ENCODE measurements around the gene KIAA1671.

GRCh38 chr22:25035715-25036114, 83.2 kb downstream of the KIAA1671 start:
- TF ChIP-seq CTCF (IDR thresholded peaks at IDR 0.05; ENCODE audit: poor library complexity, severe bottlenecking) (no peak), EP300 (conservative IDR thresholded peaks at IDR 0.05; ENCODE audit: poor library complexity, severe bottlenecking) (no peak), SMC3 (conservative IDR thresholded peaks at IDR 0.05; ENCODE audit: poor library complexity) (no peak), REST (IDR thresholded peaks at IDR 0.05; ENCODE audit: borderline replicate concordance) (no peak), EZH2 (IDR thresholded peaks at IDR 0.05; ENCODE audit: borderline replicate concordance, insufficient read depth, low read length, poor library complexity, severe bottlenecking) (no peak), POLR2AphosphoS5 (IDR thresholded peaks at IDR 0.05) (no peak), RAD21 (conservative IDR thresholded peaks at IDR 0.05) (no peak)
